ENCODE results near the gene PRKCA. TPM values are rescaled to one million over a fixed set of nuclear protein-coding genes. Genes with fewer than 3 reads are reported as not detected.
A peak's percentile ranks its signal among the peaks of the same experiment; 100 is the strongest.

The PRKCA gene
- total RNA-seq, 1 experiment from 2014 or later, result 4.4 TPM

GRCh38 chr17:66281661-66282369, 20.6 kb upstream of the PRKCA start:
- DNase-seq, result no peak
- Histone ChIP-seq H3K4me1 (ENCODE audit: low read length) (no peaks in the 10 kb centered on the region), H3K4me3 (ENCODE audit: low read length) (no peak overlapping the region), H3K27me3 (ENCODE audit: low read length) (no peaks in the 10 kb centered on the region), H3K79me2 (ENCODE audit: low read length) (no peaks in the 10 kb centered on the region), H3K4me2 (ENCODE audit: low read depth, low read length, poor library complexity, severe bottlenecking) (no peak overlapping the region), H3K27ac (ENCODE audit: low read length) (no peak overlapping the region), H3K36me3 (ENCODE audit: insufficient read depth, low read length) (no peaks in the 10 kb centered on the region), H3K9me3 (ENCODE audit: low read length) (no peaks in the 10 kb centered on the region), H3K9me2 (replicated peaks; ENCODE audit: insufficient read depth, low read length) (no peaks in the 10 kb centered on the region), H3K9ac (ENCODE audit: low read length) (no peak overlapping the region), H4K20me1 (ENCODE audit: insufficient read depth, low read depth, low read length) (no peaks in the 10 kb centered on the region), H2AFZ (ENCODE audit: low read length) (no peak overlapping the region)

- Histone ChIP-seq H3K27ac (ENCODE audit: low read length) (no peak overlapping the region), H4K20me1 (ENCODE audit: insufficient read depth, low read depth, low read length) (no peaks in the 10 kb centered on the region), H3K79me2 (ENCODE audit: low read length) (no peaks in the 10 kb centered on the region), H3K9me2 (replicated peaks; ENCODE audit: insufficient read depth, low read length) (no peaks in the 10 kb centered on the region), H3K9ac (ENCODE audit: low read length) (no peak overlapping the region), H3K36me3 (ENCODE audit: insufficient read depth, low read length) (no peaks in the 10 kb centered on the region), H2AFZ (ENCODE audit: low read length) (no peak overlapping the region), H3K9me3 (ENCODE audit: low read length) (no peaks in the 10 kb centered on the region), H3K4me1 (ENCODE audit: low read length) (no peaks in the 10 kb centered on the region), H3K4me3 (ENCODE audit: low read length) (no peak overlapping the region), H3K27me3 (ENCODE audit: low read length) (no peaks in the 10 kb centered on the region), H3K4me2 (ENCODE audit: low read depth, low read length, poor library complexity, severe bottlenecking) (no peak overlapping the region)
- no peak for DNase-seq
Measured at GRCh38 chr17:66283296-66283934, 19.0 kb upstream of the PRKCA start.

- no peak for DNase-seq
- Histone ChIP-seq H3K27me3 (ENCODE audit: low read length) (no peaks in the 10 kb centered on the region), H3K27ac (ENCODE audit: low read length) (no peak overlapping the region), H3K4me2 (ENCODE audit: low read depth, low read length, poor library complexity, severe bottlenecking) (no peak overlapping the region), H2AFZ (ENCODE audit: low read length) (no peak overlapping the region), H3K9ac (ENCODE audit: low read length) (no peak overlapping the region), H3K4me3 (ENCODE audit: low read length) (no peak overlapping the region), H3K79me2 (ENCODE audit: low read length) (no peaks in the 10 kb centered on the region), H3K4me1 (ENCODE audit: low read length) (no peaks in the 10 kb centered on the region), H3K36me3 (ENCODE audit: insufficient read depth, low read length) (no peaks in the 10 kb centered on the region), H3K9me2 (replicated peaks; ENCODE audit: insufficient read depth, low read length) (no peaks in the 10 kb centered on the region), H4K20me1 (ENCODE audit: insufficient read depth, low read depth, low read length) (no peaks in the 10 kb centered on the region), H3K9me3 (ENCODE audit: low read length) (no peaks in the 10 kb centered on the region)
Measured at GRCh38 chr17:66283971-66284370, 18.4 kb upstream of the PRKCA start.

DNA sequence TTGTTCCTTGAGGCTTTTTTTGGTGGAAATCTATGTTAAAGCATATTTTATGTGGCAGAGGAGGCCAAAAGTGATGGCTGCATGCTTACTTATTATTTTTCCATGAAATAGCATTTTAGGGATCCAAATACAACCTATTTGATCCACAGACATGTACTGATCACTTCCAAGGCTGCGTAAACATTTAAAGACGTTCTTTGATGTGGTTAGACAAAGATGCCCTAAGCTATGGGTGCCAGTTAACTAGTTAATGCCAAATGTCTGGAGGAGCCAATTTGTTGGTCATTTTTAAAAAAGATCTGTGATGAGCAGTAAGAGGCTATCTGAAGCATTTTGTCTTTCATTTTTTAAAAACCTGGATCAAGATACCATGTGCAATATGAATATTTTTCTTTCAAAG, 17.3 kb upstream of the PRKCA start:
- Histone ChIP-seq H3K9me3 (ENCODE audit: low read length) (no peaks in the 10 kb centered on the region), H3K9ac (ENCODE audit: low read length) (no peak overlapping the region), H3K27me3 (ENCODE audit: low read length) (no peaks in the 10 kb centered on the region), H4K20me1 (ENCODE audit: insufficient read depth, low read depth, low read length) (no peaks in the 10 kb centered on the region), H3K27ac (ENCODE audit: low read length) (no peak overlapping the region), H3K79me2 (ENCODE audit: low read length) (no peaks in the 10 kb centered on the region), H3K36me3 (ENCODE audit: insufficient read depth, low read length) (no peaks in the 10 kb centered on the region), H3K4me2 (ENCODE audit: low read depth, low read length, poor library complexity, severe bottlenecking) (no peak overlapping the region), H3K9me2 (replicated peaks; ENCODE audit: insufficient read depth, low read length) (no peaks in the 10 kb centered on the region), H3K4me3 (ENCODE audit: low read length) (no peak overlapping the region), H3K4me1 (ENCODE audit: low read length) (no peaks in the 10 kb centered on the region), H2AFZ (ENCODE audit: low read length) (no peak overlapping the region)
- no peak for DNase-seq

DNA sequence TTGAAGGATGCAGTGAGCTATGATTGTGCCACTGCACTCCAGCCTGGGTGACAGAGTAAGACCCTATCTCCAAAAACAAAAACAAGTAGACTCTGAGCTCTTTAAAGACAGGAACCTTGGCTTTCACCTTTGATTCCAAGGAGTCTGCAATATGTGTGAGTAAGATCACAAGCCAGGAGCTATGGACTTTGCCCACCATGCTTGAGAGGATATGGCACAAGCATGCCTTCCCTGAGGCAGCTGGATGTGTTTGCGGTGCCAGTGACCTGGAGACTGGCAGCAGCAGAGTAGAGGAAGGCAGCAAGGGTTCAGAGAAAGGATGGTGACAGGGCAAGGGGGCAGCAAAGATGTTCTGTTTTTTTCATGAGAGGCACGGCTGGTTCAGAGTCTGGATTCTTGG, 14.5 kb upstream of the PRKCA start:
- H3K79me2 ChIP-seq (ENCODE audit: low read length), result no peaks in the 10 kb centered on the region
- H3K4me2 ChIP-seq (ENCODE audit: low read depth, low read length, poor library complexity, severe bottlenecking), result no peak overlapping the region
- H3K9me3 ChIP-seq (ENCODE audit: low read length), result no peaks in the 10 kb centered on the region
- no peak for DNase-seq
- no peaks in the 10 kb centered on the region for H3K4me1 ChIP-seq (ENCODE audit: low read length)
- H3K4me3 ChIP-seq (ENCODE audit: low read length), result no peak overlapping the region
- no peak overlapping the region for H2AFZ ChIP-seq (ENCODE audit: low read length)
- no peaks in the 10 kb centered on the region for H3K36me3 ChIP-seq (ENCODE audit: insufficient read depth, low read length)
- H3K9me2 ChIP-seq (replicated peaks; ENCODE audit: insufficient read depth, low read length), result no peaks in the 10 kb centered on the region
- no peak overlapping the region for H3K9ac ChIP-seq (ENCODE audit: low read length)
- no peaks in the 10 kb centered on the region for H4K20me1 ChIP-seq (ENCODE audit: insufficient read depth, low read depth, low read length)
- no peak overlapping the region for H3K27ac ChIP-seq (ENCODE audit: low read length)
- no peaks in the 10 kb centered on the region for H3K27me3 ChIP-seq (ENCODE audit: low read length)

- Histone ChIP-seq H3K27me3 (ENCODE audit: low read length) (no peaks in the 10 kb centered on the region), H3K9me2 (replicated peaks; ENCODE audit: insufficient read depth, low read length) (no peaks in the 10 kb centered on the region), H3K79me2 (ENCODE audit: low read length) (no peaks in the 10 kb centered on the region), H2AFZ (ENCODE audit: low read length) (no peak overlapping the region), H3K4me1 (ENCODE audit: low read length) (no peaks in the 10 kb centered on the region), H3K36me3 (ENCODE audit: insufficient read depth, low read length) (no peaks in the 10 kb centered on the region), H3K9me3 (ENCODE audit: low read length) (no peaks in the 10 kb centered on the region), H3K9ac (ENCODE audit: low read length) (no peak overlapping the region), H3K27ac (ENCODE audit: low read length) (no peak overlapping the region), H4K20me1 (ENCODE audit: insufficient read depth, low read depth, low read length) (no peaks in the 10 kb centered on the region), H3K4me2 (ENCODE audit: low read depth, low read length, poor library complexity, severe bottlenecking) (no peak overlapping the region), H3K4me3 (ENCODE audit: low read length) (no peak overlapping the region)
- peak; percentile 63 for DNase-seq
Measured at GRCh38 chr17:66290101-66290722, 12.2 kb upstream of the PRKCA start.

DNA sequence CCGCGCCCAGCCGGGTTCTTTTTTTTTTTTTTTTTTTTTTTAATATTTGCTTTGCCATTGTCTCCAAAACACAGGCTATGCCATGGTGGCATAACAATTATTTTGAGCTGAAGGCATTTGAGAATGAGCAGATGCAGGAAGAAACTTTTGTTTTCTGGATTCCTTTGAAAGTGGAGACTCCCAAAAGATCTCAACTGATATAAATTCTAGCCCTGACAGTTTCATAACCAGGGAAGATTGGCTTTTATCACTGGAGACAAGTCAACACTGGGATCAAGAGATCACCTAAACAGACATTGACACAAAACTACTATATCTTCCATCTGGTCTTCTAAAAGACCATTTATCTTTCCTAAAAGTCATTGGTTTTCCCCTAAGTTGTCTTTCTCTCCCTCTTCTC, 10.1 kb upstream of the PRKCA start:
- H3K4me2 ChIP-seq (ENCODE audit: low read depth, low read length, poor library complexity, severe bottlenecking), result no peak overlapping the region
- no peak for DNase-seq
- H3K36me3 ChIP-seq (ENCODE audit: insufficient read depth, low read length), result no peaks in the 10 kb centered on the region
- no peaks in the 10 kb centered on the region for H3K27me3 ChIP-seq (ENCODE audit: low read length)
- H3K9ac ChIP-seq (ENCODE audit: low read length), result no peak overlapping the region
- no peaks in the 10 kb centered on the region for H3K4me1 ChIP-seq (ENCODE audit: low read length)
- no peak overlapping the region for H3K27ac ChIP-seq (ENCODE audit: low read length)
- no peaks in the 10 kb centered on the region for H3K79me2 ChIP-seq (ENCODE audit: low read length)
- H4K20me1 ChIP-seq (ENCODE audit: insufficient read depth, low read depth, low read length), result no peaks in the 10 kb centered on the region
- no peaks in the 10 kb centered on the region for H3K9me2 ChIP-seq (replicated peaks; ENCODE audit: insufficient read depth, low read length)
- H3K9me3 ChIP-seq (ENCODE audit: low read length), result no peaks in the 10 kb centered on the region
- no peak overlapping the region for H3K4me3 ChIP-seq (ENCODE audit: low read length)
- no peak overlapping the region for H2AFZ ChIP-seq (ENCODE audit: low read length)

GRCh38 chr17:66296289-66296725, 6.1 kb upstream of the PRKCA start:
- no peaks in the 10 kb centered on the region for H3K79me2 ChIP-seq (ENCODE audit: low read length)
- H3K9me2 ChIP-seq (replicated peaks; ENCODE audit: insufficient read depth, low read length), result no peaks in the 10 kb centered on the region
- DNase-seq, result no peak
- H4K20me1 ChIP-seq (ENCODE audit: insufficient read depth, low read depth, low read length), result no peaks in the 10 kb centered on the region
- H3K4me1 ChIP-seq (ENCODE audit: low read length), result peaks cover 7% of the 10 kb centered on the region
- H3K4me3 ChIP-seq (ENCODE audit: low read length), result no peak overlapping the region
- no peak overlapping the region for H3K4me2 ChIP-seq (ENCODE audit: low read depth, low read length, poor library complexity, severe bottlenecking)
- H3K9ac ChIP-seq (ENCODE audit: low read length), result no peak overlapping the region
- H3K9me3 ChIP-seq (ENCODE audit: low read length), result no peaks in the 10 kb centered on the region
- no peak overlapping the region for H3K27ac ChIP-seq (ENCODE audit: low read length)
- H3K36me3 ChIP-seq (ENCODE audit: insufficient read depth, low read length), result no peaks in the 10 kb centered on the region
- H2AFZ ChIP-seq (ENCODE audit: low read length), result no peak overlapping the region
- H3K27me3 ChIP-seq (ENCODE audit: low read length), result no peaks in the 10 kb centered on the region

Measured in Karpas-422 (cell line).